ENCODE measurements around the gene ITGAX.

Gene ITGAX

DNA sequence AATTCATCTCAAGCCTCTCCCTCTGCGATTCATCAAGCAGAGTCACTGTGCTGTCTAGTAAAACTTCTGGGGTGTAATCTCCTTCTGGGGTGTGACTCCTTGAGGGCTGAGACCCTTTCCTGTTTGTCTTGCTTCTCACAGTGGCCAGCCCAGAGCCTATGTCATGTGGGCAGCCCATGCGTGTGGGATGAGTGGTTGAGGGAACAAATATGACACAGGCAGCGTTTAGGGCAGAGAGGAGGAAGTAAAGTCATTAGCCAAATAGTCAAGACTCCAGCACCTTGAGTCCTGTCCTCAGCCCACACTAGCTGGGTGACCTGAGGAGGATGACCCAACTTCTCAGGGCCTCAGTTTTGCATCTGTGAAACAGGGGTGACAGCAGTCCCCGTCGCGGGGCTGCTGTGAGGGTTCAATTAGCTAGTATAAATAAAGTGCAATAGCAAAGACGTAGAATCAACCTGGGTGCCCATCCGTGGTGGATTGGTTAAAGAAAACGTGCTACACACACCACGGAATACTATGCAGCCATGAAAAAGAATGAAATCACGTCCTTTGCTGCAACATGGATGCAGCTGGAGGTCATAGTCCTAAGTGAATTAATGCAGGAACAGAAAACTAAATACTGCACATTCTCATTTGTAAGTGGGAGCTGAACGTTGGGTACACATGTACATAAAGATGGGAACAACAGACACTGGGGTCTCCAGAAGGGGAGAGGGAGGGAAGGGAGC is 4.5 kb upstream of the ITGAX start:
- no peak for DNase-seq

DNA sequence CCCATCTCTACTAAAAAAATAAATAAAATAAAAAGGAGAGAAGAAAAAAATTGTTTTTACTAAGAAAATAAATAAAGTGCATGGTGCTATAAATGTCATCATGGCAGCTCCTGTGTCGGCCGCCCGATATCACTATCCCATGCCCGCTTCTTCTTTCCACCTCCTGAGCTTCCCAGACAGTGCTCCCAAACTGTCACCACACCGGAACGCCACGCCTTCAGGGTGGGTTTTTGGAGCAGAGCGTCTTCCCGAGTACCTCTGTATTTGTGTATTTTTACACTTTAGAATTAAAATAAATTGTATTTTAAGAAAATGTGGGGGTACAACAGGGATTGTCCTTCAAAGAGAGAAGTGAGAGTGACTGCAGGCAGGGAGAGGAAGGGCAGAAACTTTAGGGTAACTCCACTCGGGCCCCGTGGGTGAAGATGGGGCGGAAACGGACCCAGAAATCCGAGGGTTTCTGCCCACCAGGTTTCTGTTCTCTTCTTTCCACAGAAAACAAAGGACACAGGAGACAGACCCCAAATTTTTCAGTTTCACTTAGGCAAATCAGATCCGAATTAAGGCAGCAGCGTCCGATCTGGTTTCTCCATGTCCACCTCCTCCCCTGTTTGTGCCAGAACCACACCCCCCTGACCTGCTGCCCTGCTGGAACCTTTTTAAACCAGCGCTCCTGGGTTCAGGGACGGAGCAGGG is 3.6 kb upstream of the ITGAX start:
- no peak for DNase-seq

DNA sequence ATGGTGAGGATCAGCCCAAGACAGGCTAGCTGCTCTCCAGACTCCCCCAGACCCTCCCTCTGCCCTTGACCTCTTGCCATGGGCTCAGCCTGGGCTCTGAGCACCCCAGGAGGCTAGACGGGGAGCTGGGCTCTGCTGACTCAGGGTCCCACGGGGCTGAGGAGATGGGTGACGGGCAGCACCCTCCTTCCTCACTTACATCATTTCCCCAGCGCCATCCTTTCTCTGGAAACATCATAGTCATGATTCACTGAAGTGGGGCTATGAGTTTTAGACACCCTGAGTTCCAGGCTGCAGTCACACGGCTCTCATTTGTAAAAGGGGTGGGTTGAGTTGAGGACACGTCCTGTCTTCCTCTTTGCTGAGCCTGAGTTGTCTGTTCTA is 3.0 kb upstream of the ITGAX start:
- DNase-seq = no peak

DNA sequence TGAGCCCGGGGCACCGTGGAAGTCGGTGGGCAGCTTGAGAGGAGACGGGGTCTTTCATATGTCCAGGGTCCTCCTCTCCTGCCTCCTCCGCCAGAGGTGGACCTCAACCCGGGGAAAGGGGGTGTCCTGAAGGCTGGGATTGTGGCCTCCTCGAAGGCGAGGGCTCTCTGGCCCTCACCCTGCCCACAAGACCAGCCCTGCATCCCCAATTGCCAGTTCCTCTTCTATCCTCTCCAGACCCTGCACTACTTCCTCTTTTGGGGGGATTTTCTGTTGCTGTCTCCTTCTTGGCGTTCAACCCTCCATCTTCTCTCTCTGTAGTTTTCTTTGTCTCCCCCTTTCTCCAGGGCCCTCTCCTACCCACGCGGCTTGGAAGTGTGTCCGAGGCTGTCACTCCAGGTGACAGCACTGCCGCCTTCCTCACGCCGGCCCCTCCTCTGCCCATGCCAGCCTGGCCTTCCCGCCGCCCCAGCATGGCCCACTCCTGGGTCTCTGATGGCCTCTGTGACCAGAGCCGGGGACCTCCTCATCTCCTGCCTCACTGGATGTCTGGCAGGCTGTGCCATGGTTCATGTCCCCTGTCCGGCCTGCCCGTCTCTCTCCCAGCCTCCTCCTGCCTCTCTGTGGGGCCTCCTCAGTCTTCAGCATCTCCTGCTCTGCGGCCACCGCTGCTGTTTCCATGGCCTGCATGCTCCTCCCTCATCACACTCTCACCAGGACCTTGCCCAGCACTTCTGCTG is 2.4 kb upstream of the ITGAX start:
- no peak for DNase-seq

DNA sequence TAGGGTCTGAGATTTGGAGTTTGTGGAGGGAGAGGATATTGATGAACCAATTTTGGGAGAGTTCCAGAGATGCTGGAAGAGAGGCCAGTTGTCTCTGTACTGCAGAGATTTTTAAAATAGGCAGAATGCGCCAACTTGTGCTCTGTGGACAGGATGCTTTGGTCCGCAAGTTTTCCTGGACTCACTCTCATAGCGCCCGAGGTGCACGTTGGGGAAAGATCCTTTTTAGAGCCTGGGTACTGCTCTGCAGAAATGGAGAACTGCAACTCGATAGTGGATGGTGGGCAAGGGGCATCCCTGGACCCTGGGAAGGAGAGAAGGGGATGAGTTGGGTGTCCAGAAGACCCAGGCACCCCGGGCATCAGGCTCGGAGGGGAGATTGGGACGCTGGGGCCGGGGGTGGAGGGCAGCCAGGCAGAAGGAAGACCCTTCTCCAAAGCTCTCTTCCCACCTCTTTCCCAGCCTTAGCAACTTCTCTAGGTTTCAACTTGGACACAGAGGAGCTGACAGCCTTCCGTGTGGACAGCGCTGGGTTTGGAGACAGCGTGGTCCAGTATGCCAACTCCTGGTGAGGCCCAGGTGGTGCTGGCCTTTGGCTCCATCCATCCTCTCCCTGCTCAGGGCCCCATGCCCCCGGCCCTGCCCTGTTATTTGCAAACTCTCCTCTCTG is 590 bp downstream of the ITGAX start:
- DNase-seq = no peak

DNA sequence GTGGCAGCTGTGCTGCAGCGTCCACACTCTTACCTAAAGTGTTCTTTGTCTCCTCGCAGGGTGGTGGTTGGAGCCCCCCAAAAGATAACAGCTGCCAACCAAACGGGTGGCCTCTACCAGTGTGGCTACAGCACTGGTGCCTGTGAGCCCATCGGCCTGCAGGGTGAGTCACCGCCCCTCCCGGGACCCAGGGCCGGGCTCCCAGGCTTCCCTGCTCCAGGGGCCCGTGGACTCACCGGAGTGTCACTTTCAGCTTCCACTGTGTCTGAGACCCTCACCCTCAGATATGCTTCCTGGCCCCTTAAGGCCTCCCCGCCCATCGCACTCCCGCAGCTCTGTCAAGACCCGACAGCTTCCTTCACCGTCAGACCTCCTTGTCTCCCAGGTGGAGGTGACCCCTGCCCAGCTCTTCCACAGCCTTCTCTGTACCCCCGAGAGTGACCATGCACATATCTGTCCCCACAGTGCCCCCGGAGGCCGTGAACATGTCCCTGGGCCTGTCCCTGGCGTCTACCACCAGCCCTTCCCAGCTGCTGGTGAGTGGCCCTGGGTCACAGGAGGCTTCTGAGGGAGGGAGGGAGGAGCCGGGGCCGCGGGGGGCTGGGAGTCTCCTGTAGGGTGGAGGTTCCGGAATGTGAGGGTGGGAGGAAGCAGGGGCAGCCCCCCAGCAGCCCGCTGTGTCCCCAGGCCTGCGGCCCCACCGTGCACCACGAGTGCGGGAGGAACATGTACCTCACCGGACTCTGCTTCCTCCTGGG is 1.8 kb downstream of the ITGAX start:
- no peak for DNase-seq

DNA sequence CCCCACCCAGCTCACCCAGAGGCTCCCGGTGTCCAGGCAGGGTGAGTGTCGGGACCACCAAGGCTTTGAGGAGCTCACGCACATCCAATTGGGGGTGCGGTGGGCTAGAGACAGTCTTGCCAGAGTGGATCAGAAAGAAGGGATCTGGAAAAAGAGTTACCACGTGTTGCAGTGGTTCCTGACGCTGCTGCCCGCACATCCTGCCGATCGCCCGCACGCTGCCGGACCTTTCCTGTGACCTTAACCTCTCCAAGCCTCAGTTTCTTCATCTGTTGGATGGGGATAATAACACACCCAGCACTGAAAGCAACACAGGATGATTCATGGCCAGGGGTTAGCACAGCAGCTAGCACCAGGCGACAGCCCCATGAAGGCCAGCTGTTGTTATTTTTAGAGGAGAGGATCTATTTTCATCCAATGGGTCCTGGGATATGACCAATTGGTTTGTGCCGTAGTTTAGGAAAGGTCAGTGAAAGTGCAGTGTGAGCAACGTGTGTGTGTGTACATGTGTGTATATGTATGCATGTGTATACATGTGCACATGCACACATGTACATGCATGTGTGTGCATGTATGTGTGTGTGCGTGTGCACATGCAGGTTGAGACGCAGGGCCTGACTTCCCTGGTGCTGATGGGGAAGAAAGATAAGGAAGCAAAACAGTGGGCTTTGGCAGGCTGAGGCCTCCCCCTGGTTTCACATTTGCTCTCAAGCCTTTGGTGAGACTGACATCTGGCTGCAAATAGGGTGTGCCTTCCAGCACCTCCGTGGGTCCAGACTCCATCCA is 2.5 kb downstream of the ITGAX start:
- DNase-seq = no peak

DNA sequence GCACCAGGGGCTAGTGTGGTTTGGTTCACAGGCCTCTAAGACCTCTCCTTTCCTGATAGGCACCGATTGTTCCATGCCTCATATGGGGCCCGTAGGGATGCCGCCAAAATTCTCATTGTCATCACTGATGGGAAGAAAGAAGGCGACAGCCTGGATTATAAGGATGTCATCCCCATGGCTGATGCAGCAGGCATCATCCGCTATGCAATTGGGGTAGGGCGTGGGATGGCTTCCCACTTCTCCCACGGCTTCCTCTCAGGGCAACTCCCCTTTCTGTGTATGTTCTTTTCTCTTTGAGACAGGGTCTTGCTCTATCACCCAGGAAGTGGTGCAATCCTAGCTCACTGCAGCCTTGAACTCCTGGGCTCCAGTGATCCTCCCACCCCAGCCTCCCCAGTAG is 5.3 kb downstream of the ITGAX start:
- no peak for DNase-seq

DNA sequence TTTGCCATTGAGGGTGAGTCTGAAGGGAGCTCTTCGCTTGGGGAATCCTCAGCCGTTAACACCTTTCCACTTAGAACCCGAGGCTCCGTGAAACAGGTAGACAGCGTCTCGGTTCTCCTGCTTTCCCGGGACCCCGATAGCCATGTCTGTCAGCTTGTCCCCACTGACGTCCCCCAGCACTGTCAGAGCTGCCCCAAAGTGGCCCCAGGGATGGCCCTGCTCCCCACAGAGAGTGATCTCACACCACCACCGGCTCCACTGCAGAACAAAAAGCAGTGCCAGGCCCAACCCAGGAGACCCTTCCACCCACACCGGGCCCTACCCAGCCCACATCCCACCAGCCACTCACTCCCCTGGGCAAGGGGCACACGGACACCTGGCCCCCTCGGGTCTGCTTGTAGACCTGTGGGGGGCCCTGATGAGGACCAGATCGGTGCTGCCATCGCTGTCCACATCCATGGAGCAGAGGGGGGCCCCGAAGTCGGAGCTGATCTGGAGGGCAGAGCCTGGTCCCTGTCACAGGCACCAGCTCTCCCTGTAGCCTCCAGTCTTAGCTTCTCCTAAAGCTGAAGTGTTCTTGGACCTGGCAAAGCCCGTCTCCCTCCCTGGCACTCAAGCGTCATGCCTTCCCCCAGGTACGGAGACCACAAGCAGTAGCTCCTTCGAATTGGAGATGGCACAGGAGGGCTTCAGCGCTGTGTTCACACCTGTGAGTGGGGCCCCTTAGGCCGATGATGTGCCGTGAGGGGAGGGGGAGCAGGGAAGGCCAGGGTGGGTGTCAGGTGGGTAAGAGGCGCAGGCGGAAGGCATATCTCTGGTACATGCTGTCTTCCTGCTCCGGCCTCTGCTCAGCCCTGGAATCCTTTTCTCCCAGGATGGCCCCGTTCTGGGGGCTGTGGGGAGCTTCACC is 6.5 kb downstream of the ITGAX start:
- DNase-seq = no peak

DNA sequence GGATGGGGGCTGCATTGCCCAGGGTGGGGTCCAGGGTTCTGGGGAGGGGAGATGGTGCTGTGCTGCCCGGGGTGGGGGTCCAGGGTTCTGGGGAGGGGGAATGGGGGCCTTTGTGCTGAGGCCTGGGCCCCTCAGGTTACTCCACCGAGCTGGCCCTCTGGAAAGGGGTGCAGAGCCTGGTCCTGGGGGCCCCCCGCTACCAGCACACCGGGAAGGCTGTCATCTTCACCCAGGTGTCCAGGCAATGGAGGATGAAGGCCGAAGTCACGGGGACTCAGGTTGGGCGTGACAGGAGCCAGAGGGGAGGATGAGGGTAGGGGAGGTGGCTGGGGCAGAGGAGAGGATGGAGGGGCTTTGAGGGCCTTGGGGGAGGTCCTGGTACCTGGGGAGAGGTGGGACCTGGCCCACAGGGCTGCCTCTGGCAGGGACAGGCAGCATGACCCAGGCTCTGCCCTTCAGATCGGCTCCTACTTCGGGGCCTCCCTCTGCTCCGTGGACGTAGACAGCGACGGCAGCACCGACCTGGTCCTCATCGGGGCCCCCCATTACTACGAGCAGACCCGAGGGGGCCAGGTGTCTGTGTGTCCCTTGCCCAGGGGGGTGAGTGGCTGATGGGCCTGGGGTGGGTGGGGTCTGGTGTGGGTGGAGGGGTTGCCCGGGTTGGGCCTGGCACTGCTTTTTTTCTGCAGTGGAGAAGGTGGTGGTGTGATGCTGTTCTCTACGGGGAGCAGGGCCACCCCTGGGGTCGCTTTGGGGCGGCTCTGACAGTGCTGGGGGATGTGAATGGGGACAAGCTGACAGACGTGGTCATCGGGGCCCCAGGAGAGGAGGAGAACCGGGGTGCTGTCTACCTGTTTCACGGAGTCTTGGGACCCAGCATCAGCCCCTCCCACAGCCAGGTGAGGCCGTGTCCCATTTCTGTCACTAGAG is 7.8 kb downstream of the ITGAX start:
- DNase-seq = no peak

DNA sequence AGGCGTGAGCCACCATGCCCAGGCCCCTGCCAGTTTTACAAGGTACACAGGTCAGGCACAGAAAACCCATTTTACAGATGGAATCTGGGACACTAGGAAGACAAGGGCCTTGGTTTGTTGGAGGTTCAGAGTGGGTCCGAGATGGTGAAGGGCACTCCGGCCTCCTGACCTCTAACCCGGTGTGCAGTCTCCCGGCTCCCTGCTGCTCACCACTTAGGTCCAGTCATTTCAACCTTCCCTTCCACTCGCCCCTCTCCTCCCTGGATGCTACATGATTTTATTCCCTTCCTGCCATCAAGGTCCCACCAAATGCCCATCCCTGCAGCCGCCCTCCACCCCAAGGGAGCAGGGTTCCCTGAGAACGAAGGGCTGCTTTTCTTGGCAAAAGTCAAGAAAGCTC is 8.7 kb downstream of the ITGAX start:
- no peak for DNase-seq

DNA sequence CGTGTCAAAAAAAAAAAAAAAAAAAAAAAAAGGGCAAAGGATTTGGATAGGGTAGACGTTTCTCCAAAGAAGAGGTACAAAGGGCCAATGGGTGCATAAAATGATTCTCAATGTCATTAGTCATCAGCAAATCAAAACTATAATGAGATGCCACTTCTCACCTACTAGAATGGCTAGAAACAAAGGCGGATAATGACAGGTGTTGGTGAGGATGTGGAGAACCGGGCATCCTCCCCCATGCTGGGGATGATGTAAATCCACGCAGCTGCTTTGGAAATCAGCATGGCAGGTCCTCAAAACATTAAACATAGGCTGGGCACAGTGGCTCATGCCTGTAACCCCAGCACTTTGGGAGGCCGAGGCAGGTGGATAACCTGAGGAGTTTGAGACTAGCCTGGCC is 9.4 kb downstream of the ITGAX start:
- no peak for DNase-seq

DNA sequence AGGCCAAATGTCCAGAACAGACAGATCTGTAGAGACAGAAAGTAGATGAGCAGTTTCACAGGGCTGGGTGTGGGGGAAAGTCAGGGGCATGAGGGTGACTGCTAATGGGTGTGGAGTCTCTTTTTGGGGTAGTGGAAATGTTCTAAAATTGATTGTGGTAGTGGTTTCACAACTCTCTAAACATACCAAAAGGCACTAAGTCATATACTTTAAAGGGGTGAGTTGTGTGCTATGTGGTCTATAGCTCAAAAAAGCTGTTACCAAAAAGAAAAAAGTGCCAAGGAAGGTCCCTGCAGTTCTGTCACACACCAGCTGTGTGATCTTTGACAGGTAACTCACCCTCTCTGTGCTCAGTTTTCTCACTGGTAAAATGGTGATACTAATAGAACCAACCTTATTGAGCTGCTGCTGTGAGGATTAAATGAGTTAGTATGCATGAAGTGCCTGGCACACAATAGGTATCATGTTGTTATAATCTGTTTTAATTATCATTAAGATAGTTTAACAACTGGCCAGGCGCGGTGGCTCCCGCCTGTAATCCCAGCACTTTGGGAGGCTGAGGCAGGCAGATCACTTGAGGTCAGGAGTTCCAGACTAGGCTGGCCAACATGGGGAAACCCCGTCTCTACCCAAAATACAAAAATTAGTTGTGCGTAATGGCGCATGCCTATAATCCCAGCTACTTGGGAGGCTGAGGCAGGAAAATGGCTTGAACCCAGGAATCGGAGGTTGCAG is 10.3 kb downstream of the ITGAX start:
- DNase-seq = no peak

DNA sequence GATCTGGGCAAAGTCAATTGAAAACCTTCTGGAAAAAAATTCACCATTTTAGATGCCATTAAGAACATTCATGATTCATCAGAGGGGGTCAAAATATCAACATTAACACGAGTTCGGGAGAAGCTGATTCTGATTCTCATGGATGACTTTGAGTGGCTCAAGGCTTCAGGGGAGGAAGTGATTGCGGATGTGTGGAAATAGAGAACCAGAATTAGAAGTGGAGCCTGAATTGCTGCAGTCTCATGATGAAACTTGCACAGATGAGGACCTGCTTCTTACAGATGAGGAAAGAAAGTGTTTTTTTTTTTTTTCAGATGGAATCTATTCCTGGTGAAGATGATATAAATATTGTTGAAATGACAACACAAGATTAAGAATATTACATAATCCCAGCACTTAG is 12.9 kb downstream of the ITGAX start:
- no peak for DNase-seq

DNA sequence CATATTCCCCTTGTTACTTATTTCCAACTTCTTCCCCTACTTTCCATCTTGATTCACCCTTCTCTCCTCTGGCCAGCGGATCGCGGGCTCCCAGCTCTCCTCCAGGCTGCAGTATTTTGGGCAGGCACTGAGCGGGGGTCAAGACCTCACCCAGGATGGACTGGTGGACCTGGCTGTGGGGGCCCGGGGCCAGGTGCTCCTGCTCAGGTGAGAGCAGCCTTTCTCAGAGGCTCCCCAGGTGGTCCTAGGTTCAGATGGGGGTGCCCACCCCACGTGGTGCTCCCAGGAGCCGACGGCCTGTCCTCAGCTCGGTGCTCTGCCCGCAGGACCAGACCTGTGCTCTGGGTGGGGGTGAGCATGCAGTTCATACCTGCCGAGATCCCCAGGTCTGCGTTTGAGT is 16.0 kb downstream of the ITGAX start:
- no peak for DNase-seq

DNA sequence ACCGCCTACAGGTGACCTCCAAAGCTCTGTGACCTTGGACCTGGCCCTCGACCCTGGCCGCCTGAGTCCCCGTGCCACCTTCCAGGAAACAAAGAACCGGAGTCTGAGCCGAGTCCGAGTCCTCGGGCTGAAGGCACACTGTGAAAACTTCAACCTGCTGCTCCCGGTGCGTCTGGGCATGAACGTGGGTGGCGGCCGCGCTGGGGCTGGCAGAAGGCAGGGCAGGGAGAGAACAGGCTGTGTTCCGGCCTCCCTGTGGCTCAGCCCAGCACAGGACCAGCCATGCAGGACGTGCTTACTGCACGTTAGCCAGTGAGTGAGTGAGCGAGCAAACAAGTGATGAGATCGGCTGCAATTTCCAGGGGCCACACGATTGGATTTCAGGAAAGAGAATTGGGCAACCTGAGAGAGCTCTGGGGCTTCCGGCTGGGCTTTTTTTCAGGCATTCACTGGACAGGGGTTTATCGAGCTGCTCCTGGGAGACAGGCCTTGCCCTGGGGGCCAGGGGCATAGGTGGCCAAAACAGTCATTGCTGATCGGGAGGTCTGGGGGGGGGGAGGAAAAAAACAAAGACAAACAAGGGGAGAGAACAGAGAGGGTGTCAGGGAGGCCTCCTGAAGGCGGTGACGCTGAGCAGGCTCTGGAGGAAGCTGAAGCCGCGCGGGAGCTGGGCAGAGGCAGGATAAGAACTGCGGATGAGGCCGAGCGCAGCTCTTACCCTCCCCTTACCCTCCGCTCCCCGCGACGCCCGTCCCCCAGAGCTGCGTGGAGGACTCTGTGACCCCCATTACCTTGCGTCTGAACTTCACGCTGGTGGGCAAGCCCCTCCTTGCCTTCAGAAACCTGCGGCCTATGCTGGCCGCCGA is 16.9 kb downstream of the ITGAX start:
- no peak for DNase-seq

DNA sequence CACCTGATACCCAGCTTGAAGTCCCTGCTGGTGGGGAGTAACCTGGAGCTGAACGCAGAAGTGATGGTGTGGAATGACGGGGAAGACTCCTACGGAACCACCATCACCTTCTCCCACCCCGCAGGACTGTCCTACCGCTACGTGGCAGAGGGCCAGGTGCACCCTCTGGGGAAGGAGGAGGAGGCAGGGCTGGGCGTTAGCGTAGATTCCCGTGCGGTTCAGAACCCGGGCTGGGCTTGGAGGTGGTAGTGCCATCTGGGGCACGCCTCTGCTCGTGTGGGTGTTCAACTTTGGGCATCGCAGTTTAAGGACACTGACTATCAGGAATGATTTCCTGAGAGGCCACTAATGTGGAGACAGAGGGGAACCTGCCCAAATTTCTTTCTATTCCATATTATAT is 18.3 kb downstream of the ITGAX start:
- DNase-seq = no peak

DNA sequence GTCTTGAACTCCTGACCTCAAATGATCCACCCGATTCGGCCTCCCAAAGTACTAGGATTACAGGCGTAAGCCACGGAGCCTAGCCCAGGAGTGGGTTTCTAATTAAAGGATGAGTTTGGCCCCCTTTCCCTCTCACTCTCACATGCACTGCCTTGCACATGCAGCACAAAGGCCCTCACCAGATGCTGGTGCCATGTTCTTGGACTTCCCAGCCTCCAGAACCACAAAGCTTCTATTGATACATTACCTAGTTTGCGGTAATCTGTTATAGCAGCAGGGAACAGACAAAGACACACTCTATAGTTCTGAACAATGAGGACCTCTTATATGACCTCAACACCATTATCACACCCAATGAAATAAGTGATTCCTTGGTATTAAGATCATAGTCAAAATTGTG is 20.3 kb downstream of the ITGAX start:
- DNase-seq = no peak

Measured in DMS79 treated with DMSO at 0.1 percent for 48 hours (cell line).